Esophagus squamous epithelium (tissue), 5 donors: ENCODE results near the gene BET1L. TPM values are rescaled to one million over a fixed set of nuclear protein-coding genes. Genes with fewer than 3 reads are reported as not detected.
A peak's percentile ranks its signal among the peaks of the same experiment; 100 is the strongest.

ENCODE experiments used
- DNase-seq: peaks from one replicate; lab custom pipeline; 2025; lab: John Stamatoyannopoulos, UW
- H3K27ac ChIP-seq, 4 donors: fragments of 200-600 bp; sonication (generic); one replicate each; pipeline ENCODE4 v1.5.1; 2016 to 2019; ENCODE audit warnings: mild to moderate bottlenecking in 1 of 4
- H3K27me3 ChIP-seq, 4 donors: fragments of 200-600 bp; sonication (generic); 1 replicate in 3 of 4; 2 replicates in 1 of 4; pipeline versions ENCODE4 v1.5.1 to v1.6.0; 2017 to 2021; ENCODE audit warnings: antibody characterized with exemption in 1 of 4
- H3K36me3 ChIP-seq, 3 donors: fragments of 200-600 bp; sonication (generic); one replicate each; pipeline ENCODE4 v1.5.1; 2016 to 2019
- H3K4me1 ChIP-seq, 3 donors: fragments of 200-600 bp; sonication (generic); one replicate each; pipeline ENCODE4 v1.5.1; 2017 to 2019
- H3K4me3 ChIP-seq, 4 donors: fragments of 200-600 bp; sonication (generic); 1 replicate in 3 of 4; 2 replicates in 1 of 4; pipeline ENCODE4 v1.5.1; 2016 to 2019; ENCODE audit warnings: mild to moderate bottlenecking in 2 of 4, moderate library complexity in 1 of 4
- H3K9me3 ChIP-seq, 3 donors: fragments of 200-600 bp; sonication (generic); one replicate each; pipeline ENCODE4 v1.5.1; 2016 to 2019
- POLR2A ChIP-seq, 4 donors: fragments of 450-650 bp; IDR thresholded peaks; one replicate each; pipeline ENCODE4 v1.6.1; 2017; ENCODE audit warnings: antibody characterized with exemption in 4 of 4, mild to moderate bottlenecking in 4 of 4, moderate library complexity in 3 of 4
- WGBS, 2 donors: methylation state at CpG; one replicate each; pipeline ENCODE4 v1.1.5; 2018; 5-methylcytosine and 5-hydroxymethylcytosine counted together
- intact Hi-C: fragments of 100-400 bp; cut with DNase I; formaldehyde crosslinking; loops from one replicate; pipeline ENCODE4 v1.15.0; 2022
- total RNA-seq, 4 donors: library from RNA; depleted of rRNA; stranded (reverse); fragments of >200 nt; gene quantifications; one replicate each; pipeline ENCODE4 v1.1.0, GENCODE V29; 2016
- TF ChIP-seq, protein P1 (sequence below), 6 experiments: fragments of 450-650 bp in 4 of 6; fragments of 200-600 bp in 2 of 6; sonication (generic) in 2 of 6; IDR thresholded peaks; one replicate each; pipeline ENCODE4 v1.5.1; 2016 to 2019; ENCODE audit warnings: antibody characterized with exemption in 6 of 6, mild to moderate bottlenecking in 4 of 6, moderate library complexity in 4 of 6
- donor health status: DM: yes; HTN: yes; CAD: no.

The BET1L gene
- total RNA-seq, 4 donors from 2014 or later, result 16.3 to 24.8 (median 17.1) TPM

DNA sequence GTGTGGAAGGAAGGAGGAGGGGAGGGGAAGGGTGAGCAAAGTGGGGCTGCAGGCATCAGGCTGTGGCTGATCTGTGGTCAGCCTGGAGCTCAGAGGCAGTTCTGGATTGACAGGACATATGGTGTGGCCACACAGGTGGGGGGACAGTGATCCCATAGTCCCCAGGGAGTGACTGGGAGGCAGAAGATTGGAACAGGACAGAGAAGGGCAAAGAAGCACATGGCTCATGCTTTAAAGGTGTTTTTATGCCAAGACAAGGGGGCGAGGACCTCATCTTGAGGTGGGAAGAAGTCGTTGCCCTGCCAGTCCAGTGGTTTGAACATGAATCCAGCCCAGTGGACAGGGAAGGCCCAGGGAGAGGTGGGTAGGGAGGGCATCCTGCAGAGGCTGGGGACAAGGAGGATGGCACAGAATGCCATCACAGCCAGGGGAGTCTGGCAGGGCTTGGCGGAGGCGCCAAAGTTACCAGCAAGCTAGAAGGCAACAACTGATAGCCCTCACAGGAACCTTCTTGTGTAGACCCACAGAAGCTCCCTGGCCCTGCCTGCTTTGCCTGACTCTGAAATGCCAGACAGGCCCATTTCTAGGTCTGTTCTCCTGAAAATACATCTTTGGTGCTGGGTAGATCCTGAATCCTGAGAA lies 3.1 kb downstream of the BET1L start:
- no peak for TF ChIP-seq POLR2A (IDR thresholded peaks at IDR 0.05)
- TF ChIP-seq, protein P1, sequence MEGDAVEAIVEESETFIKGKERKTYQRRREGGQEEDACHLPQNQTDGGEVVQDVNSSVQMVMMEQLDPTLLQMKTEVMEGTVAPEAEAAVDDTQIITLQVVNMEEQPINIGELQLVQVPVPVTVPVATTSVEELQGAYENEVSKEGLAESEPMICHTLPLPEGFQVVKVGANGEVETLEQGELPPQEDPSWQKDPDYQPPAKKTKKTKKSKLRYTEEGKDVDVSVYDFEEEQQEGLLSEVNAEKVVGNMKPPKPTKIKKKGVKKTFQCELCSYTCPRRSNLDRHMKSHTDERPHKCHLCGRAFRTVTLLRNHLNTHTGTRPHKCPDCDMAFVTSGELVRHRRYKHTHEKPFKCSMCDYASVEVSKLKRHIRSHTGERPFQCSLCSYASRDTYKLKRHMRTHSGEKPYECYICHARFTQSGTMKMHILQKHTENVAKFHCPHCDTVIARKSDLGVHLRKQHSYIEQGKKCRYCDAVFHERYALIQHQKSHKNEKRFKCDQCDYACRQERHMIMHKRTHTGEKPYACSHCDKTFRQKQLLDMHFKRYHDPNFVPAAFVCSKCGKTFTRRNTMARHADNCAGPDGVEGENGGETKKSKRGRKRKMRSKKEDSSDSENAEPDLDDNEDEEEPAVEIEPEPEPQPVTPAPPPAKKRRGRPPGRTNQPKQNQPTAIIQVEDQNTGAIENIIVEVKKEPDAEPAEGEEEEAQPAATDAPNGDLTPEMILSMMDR (IDR thresholded peaks at IDR 0.05), result no peak
- Histone ChIP-seq H3K9me3 (no peaks in the 10 kb centered on the region), H3K4me3 (no peak overlapping the region), H3K4me1 (peaks cover 13 to 46% (median 15%) of the 10 kb centered on the region in 3 donors), H3K27ac (no peak overlapping the region), H3K36me3 (peaks cover 0 to 56% (median 18%) of the 10 kb centered on the region in 3 donors), H3K27me3 (no peaks in the 10 kb centered on the region)
- intact Hi-C loops, result no loop called here
- WGBS, 2 donors, result 81 to 83% methylated on average over 3 to 4 of the region's 4 CpGs
- no peak for DNase-seq

DNA sequence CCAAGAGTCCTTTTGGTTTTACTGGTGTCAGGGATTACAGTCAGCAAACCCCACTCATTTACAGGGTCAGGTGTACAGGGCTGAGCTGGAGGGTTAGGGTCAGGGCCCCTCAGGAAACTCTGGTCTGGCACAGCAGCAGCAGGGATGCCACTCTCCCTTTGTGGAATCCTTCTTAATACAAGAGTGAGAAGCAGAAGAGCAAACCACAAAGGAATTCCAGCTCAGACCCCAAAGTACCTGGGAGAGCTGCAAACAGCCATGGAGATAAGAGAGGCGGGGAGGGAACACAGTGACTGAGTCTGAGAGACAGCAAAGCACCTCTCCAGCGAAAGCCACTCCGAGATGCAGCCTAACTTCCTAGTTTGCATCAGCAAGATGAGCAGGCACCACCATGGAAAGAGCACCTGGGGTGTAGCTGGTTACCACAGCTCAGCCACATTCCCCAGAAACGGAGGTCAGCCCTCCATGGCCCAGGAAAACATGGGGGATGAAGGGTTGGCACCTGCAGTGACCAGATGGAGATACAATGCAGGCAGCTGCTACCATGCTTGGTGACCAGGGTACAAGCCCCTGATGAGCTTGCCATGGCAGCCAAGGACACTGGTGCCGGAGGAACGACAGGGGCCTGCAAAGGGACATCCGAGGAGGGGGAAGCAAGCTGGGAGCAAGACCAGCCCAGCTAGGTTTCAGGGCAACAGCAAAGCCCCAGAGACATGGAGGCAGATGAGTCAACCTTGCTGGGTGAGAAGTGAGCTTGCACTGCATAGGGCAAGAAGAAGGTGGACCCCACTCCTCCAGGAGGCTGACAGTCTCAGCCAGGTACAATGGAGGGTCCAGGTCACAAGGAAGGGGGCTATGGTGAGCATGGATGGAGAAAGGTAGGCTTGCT lies 3.9 kb downstream of the BET1L start:
- intact Hi-C loops, result no loop called here
- peaks cover 0 to 56% (median 18%) of the 10 kb centered on the region in 3 donors for H3K36me3 ChIP-seq

DNA sequence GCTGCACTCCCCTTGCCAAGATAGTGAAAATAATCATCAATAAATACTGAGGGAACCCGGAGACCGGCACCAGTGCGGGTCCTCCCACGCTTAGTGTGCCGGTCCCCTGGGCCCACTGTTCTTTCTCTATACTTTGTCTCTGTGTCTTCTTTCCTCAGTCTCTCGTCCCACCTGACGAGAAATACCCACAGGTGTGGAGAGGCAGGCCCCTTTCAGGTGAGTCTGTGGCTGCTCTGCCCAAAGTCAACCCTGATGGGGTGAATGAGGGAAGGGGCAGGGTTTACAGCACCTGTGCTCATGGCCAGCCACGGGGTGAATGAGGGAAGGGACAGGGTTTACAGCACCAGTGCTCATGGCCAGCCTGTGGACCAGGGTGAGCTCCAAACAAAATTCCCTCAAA lies 4.7 kb downstream of the BET1L start:
- intact Hi-C loops, result no loop called here
- H3K27me3 ChIP-seq, result no peaks in the 10 kb centered on the region
- H3K4me3 ChIP-seq, result no peak overlapping the region
- 67 to 81% methylated on average over 6 to 8 of the region's 8 CpGs for WGBS, 2 donors
- H3K4me1 ChIP-seq, result peaks cover 12 to 44% (median 15%) of the 10 kb centered on the region in 3 donors
- no peaks in the 10 kb centered on the region for H3K9me3 ChIP-seq
- DNase-seq, result no peak
- H3K36me3 ChIP-seq, result peaks cover 0 to 56% (median 18%) of the 10 kb centered on the region in 3 donors
- TF ChIP-seq, protein P1 (IDR thresholded peaks at IDR 0.05), result no peak
- peak overlapping the region in 1 of 4 donors; percentile 21 for H3K27ac ChIP-seq

More for the DNA sequence above, 3.9 kb downstream of the BET1L start:
- Histone ChIP-seq H3K4me1 (peaks cover 12 to 44% (median 15%) of the 10 kb centered on the region in 3 donors), H3K9me3 (no peaks in the 10 kb centered on the region), H3K27ac (no peak overlapping the region), H3K4me3 (no peak overlapping the region), H3K27me3 (no peaks in the 10 kb centered on the region)
- DNase-seq, result no peak
- WGBS, 2 donors, result 78 to 85% methylated on average over 4 to 7 of the region's 7 CpGs
- TF ChIP-seq, protein P1 (IDR thresholded peaks at IDR 0.05), result no peak
- no peak for TF ChIP-seq POLR2A (IDR thresholded peaks at IDR 0.05)

DNA sequence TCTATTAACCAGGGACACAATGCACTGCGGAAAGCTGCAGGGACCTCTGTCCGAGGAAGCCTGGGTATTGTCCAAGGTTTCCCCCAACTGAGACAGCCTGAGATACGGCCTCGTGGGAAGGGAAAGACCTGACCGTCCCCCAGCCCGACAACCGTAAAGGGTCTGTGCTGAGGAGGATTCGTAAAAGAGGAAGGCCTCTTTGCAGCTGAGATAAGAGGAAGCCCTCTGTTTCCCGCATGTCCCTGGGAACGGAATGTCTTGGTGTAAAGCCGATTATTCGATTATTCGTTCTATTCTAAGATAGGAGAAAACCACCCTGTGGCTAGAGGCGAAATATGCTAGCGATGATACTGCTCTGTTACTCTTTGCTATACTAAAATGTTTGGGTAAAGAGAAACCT lies 5.2 kb downstream of the BET1L start:
- H3K9me3 ChIP-seq, result no peaks in the 10 kb centered on the region
- H3K4me1 ChIP-seq, result peaks cover 12 to 44% (median 15%) of the 10 kb centered on the region in 3 donors
- intact Hi-C loops, result no loop called here
- peaks cover 0 to 56% (median 18%) of the 10 kb centered on the region in 3 donors for H3K36me3 ChIP-seq
- TF ChIP-seq POLR2A (IDR thresholded peaks at IDR 0.05), result no peak
- TF ChIP-seq, protein P1 (IDR thresholded peaks at IDR 0.05), result no peak
- 67 to 73% methylated on average over 15 of the region's 15 CpGs for WGBS, 2 donors
- DNase-seq, result no peak
- H3K27ac ChIP-seq, result no peak overlapping the region
- H3K27me3 ChIP-seq, result no peaks in the 10 kb centered on the region
- H3K4me3 ChIP-seq, result no peak overlapping the region
